GM19328 (cell line): ENCODE measurements around the gene ZNF792.
A peak's percentile ranks its signal among the peaks of the same experiment; 100 is the strongest.
"Not testable (repeated sequence)": the region's sequence is repeated elsewhere in the genome, so short reads cannot be mapped to it uniquely, and the experiment has no call there.

Experiments
- ATAC-seq: cut with Tn5 transposase; IDR thresholded peaks from one replicate; pipeline ENCODE4 v1.9.1; 2021; ENCODE audit warnings: mild to moderate bottlenecking, moderate library complexity; ENCODE audit not compliant: unreplicated experiment

The ZNF792 gene

GRCh38 chr19:34963573-34964406 is at the start of gene ZNF792:
ZNF792 (minus strand) TSS chr19:34964229; CDS start chr19:34963662, 567 bp downstream.
- ATAC-seq: no peak

GRCh38 chr19:35013041-35013819 is 49.2 kb upstream of the ZNF792 start:
- ATAC-seq: no peak

- ATAC-seq: no peak
Observed at GRCh38 chr19:35011737-35012682, 48.0 kb upstream of the ZNF792 start.

- no peak for ATAC-seq
Observed at GRCh38 chr19:35011091-35011689, 47.2 kb upstream of the ZNF792 start.

- ATAC-seq: no peak
Observed at GRCh38 chr19:35009424-35010415, 45.7 kb upstream of the ZNF792 start.

- no peak for ATAC-seq
Observed at GRCh38 chr19:35008891-35009341, 44.9 kb upstream of the ZNF792 start.

GRCh38 chr19:35007427-35007826 is 43.4 kb upstream of the ZNF792 start:
- ATAC-seq: not testable (repeated sequence)

- ATAC-seq: no peak
Observed at GRCh38 chr19:35006999-35007365, 43.0 kb upstream of the ZNF792 start.

- ATAC-seq: no peak
Observed at GRCh38 chr19:35006342-35006998, 42.4 kb upstream of the ZNF792 start.

GRCh38 chr19:35006007-35006341 is 41.9 kb upstream of the ZNF792 start:
- not testable (repeated sequence) for ATAC-seq

- no peak for ATAC-seq
Observed at GRCh38 chr19:35005256-35005977, 41.4 kb upstream of the ZNF792 start.

GRCh38 chr19:35004517-35005255 is 40.7 kb upstream of the ZNF792 start:
- no peak for ATAC-seq

GRCh38 chr19:35002037-35002535 is 38.1 kb upstream of the ZNF792 start:
- ATAC-seq: no peak

- no peak for ATAC-seq
Observed at GRCh38 chr19:35000647-35001501, 36.8 kb upstream of the ZNF792 start.

- peak; percentile 5 for ATAC-seq
Observed at GRCh38 chr19:35000338-35000646, 36.3 kb upstream of the ZNF792 start.

GRCh38 chr19:34999498-35000337 is 35.7 kb upstream of the ZNF792 start, which contains the start of gene GRAMD1A:
GRAMD1A (plus strand) TSS chr19:35000323; CDS start chr19:35000479, 156 bp downstream.
- peak; percentile 48 for ATAC-seq
